ENCODE measurements around the gene LBHD2.

DNA sequence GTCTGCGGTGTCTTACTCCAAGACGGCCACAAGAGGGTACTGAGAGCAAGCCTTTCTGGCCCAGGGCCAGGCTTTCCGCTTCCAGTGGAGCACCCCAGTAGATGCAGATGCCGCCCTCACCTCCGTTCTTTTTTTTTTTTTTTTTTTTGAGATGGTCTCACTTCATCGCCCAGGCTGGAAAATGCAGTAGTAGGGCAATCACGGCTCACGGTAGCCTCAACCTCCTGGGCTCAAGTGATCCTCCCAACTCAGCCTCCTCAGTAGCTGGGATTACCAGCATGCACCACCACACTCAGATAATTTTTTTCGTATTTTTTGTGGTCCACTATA is 5.6 kb upstream of the LBHD2 start:
- TF ChIP-seq, protein P1, sequence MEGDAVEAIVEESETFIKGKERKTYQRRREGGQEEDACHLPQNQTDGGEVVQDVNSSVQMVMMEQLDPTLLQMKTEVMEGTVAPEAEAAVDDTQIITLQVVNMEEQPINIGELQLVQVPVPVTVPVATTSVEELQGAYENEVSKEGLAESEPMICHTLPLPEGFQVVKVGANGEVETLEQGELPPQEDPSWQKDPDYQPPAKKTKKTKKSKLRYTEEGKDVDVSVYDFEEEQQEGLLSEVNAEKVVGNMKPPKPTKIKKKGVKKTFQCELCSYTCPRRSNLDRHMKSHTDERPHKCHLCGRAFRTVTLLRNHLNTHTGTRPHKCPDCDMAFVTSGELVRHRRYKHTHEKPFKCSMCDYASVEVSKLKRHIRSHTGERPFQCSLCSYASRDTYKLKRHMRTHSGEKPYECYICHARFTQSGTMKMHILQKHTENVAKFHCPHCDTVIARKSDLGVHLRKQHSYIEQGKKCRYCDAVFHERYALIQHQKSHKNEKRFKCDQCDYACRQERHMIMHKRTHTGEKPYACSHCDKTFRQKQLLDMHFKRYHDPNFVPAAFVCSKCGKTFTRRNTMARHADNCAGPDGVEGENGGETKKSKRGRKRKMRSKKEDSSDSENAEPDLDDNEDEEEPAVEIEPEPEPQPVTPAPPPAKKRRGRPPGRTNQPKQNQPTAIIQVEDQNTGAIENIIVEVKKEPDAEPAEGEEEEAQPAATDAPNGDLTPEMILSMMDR (conservative IDR thresholded peaks at IDR 0.05; ENCODE audit: low read depth in 2 of 2), result peak; percentile 71 to 94
- TF ChIP-seq EZH2 (IDR thresholded peaks at IDR 0.05; ENCODE audit: low read depth, unreplicated experiment) (no peak), CREB1 (CRISPR knock-in tag; IDR thresholded peaks at IDR 0.05; ENCODE audit: low read depth) (no peak), ZNF331 (CRISPR knock-in tag; IDR thresholded peaks at IDR 0.05; ENCODE audit: low read depth) (no peak), POLR2AphosphoS5 (IDR thresholded peaks at IDR 0.05; ENCODE audit: low read depth) (no peak), EZH2phosphoT487 (IDR thresholded peaks at IDR 0.05; ENCODE audit: unreplicated experiment) (no peak), ZNF114 (CRISPR knock-in tag; IDR thresholded peaks at IDR 0.05) (no peak), JUNB (IDR thresholded peaks at IDR 0.05; ENCODE audit: unreplicated experiment) (no peak), NANOG (IDR thresholded peaks at IDR 0.05; ENCODE audit: borderline replicate concordance) (no peak)
- TF ChIP-seq, protein P2, sequence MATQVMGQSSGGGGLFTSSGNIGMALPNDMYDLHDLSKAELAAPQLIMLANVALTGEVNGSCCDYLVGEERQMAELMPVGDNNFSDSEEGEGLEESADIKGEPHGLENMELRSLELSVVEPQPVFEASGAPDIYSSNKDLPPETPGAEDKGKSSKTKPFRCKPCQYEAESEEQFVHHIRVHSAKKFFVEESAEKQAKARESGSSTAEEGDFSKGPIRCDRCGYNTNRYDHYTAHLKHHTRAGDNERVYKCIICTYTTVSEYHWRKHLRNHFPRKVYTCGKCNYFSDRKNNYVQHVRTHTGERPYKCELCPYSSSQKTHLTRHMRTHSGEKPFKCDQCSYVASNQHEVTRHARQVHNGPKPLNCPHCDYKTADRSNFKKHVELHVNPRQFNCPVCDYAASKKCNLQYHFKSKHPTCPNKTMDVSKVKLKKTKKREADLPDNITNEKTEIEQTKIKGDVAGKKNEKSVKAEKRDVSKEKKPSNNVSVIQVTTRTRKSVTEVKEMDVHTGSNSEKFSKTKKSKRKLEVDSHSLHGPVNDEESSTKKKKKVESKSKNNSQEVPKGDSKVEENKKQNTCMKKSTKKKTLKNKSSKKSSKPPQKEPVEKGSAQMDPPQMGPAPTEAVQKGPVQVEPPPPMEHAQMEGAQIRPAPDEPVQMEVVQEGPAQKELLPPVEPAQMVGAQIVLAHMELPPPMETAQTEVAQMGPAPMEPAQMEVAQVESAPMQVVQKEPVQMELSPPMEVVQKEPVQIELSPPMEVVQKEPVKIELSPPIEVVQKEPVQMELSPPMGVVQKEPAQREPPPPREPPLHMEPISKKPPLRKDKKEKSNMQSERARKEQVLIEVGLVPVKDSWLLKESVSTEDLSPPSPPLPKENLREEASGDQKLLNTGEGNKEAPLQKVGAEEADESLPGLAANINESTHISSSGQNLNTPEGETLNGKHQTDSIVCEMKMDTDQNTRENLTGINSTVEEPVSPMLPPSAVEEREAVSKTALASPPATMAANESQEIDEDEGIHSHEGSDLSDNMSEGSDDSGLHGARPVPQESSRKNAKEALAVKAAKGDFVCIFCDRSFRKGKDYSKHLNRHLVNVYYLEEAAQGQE (IDR thresholded peaks at IDR 0.05; ENCODE audit: unreplicated experiment), result no peak
- TF ChIP-seq, protein P3, sequence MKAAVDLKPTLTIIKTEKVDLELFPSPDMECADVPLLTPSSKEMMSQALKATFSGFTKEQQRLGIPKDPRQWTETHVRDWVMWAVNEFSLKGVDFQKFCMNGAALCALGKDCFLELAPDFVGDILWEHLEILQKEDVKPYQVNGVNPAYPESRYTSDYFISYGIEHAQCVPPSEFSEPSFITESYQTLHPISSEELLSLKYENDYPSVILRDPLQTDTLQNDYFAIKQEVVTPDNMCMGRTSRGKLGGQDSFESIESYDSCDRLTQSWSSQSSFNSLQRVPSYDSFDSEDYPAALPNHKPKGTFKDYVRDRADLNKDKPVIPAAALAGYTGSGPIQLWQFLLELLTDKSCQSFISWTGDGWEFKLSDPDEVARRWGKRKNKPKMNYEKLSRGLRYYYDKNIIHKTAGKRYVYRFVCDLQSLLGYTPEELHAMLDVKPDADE (IDR thresholded peaks at IDR 0.05), result no peak

Data from GM23338 (cell line).